Measurements from ENCODE around the gene CHCHD4. TPM values are rescaled to one million over a fixed set of nuclear protein-coding genes. Genes with fewer than 3 reads are reported as not detected.
"Not testable (repeated sequence)": the region's sequence is repeated elsewhere in the genome, so short reads cannot be mapped to it uniquely, and the experiment has no call there.

CHCHD4 gene
- total and polyA plus RNA-seq, 2 of the 13 experiments (the other 11 are each of a cell fraction or from before 2014, with no cell fraction given): 15.8 to 24.1 TPM

GRCh38 chr3:14077310-14077709 is 47.4 kb downstream of the CHCHD4 start:
- DNase-seq (ENCODE audit: low spot score): no peak
- Histone ChIP-seq H3K79me2 (ENCODE audit: insufficient read depth, low read length) (no peaks in the 10 kb centered on the region), H3K36me3 (replicated peaks in 1 of 2; ENCODE audit: control insufficient read depth in 1 of 2, insufficient read depth in 2 of 2, low read length in 2 of 2) (no peaks in the 10 kb centered on the region), H3K27me3 (ENCODE audit: control insufficient read depth in 1 of 2, insufficient read depth in 2 of 2, low read length in 2 of 2) (peaks cover 0 to 2% of the 10 kb centered on the region in 2 experiments; a peak in 1 of 5 replicates), H3K27ac (ENCODE audit: extremely low read length, insufficient read depth, low read length) (no peak overlapping the region), H3K9me3 (ENCODE audit: low read length) (peaks cover 8% of the 10 kb centered on the region), H3K4me1 (ENCODE audit: insufficient read depth, low read length) (no peaks in the 10 kb centered on the region), H3K4me2 (ENCODE audit: low read depth, low read length) (no peak overlapping the region), H3K4me3 (replicated peaks in 1 of 3; ENCODE audit: insufficient read depth in 1 of 3, low read depth in 2 of 3, low read length in 3 of 3) (no peak overlapping the region), H3K9ac (ENCODE audit: insufficient read depth, low read depth, low read length) (no peak overlapping the region), H2AFZ (ENCODE audit: low read length) (no peak overlapping the region), H4K20me1 (ENCODE audit: insufficient read depth, low read length) (no peaks in the 10 kb centered on the region)
- CTCF ChIA-PET (ENCODE audit: low intra/inter-chr PET ratio, low total read pairs): no interaction called here
- no peak for FAIRE-seq
- BruUV-seq (replicated peaks): no TSS peak
- intact Hi-C loops (cut with micrococcal nuclease; ENCODE audit: unreplicated experiment): no loop called here
- WGBS (ENCODE audit: low lambda C conversion rate): 6% methylated on average over 1 of the region's 1 CpG
- TF ChIP-seq ZSCAN31 (CRISPR knock-in tag; IDR thresholded peaks at IDR 0.05; ENCODE audit: low read depth) (no peak), DZIP1 (CRISPR knock-in tag; IDR thresholded peaks at IDR 0.05) (no peak), ZXDC (CRISPR knock-in tag; IDR thresholded peaks at IDR 0.05) (no peak), ZBTB20 (CRISPR knock-in tag; IDR thresholded peaks at IDR 0.05; ENCODE audit: borderline replicate concordance, low read depth) (no peak), KLF16 (CRISPR knock-in tag; IDR thresholded peaks at IDR 0.05) (no peak), ZNF512 (CRISPR knock-in tag; IDR thresholded peaks at IDR 0.05) (no peak)
- in situ Hi-C loops (cut with HindIII; ENCODE audit: extremely low pct_ligation_motif_present, low pct_unique_long_range_greater_than_20kb): no loop called here
- no peak for ATAC-seq
- POLR2A ChIA-PET: no interaction called here

- intact Hi-C loops (cut with micrococcal nuclease; ENCODE audit: unreplicated experiment); POLR2A ChIA-PET; H3K79me2 ChIP-seq (ENCODE audit: insufficient read depth, low read length); H3K4me2 ChIP-seq (ENCODE audit: low read depth, low read length); BruUV-seq (replicated peaks); CTCF ChIA-PET (ENCODE audit: low intra/inter-chr PET ratio, low total read pairs); H3K9ac ChIP-seq (ENCODE audit: insufficient read depth, low read depth, low read length); H4K20me1 ChIP-seq (ENCODE audit: insufficient read depth, low read length); H3K9me3 ChIP-seq (ENCODE audit: low read length); H3K27ac ChIP-seq (ENCODE audit: extremely low read length, insufficient read depth, low read length); ATAC-seq; DNase-seq (ENCODE audit: low spot score); H3K4me1 ChIP-seq (ENCODE audit: insufficient read depth, low read length); H3K36me3 ChIP-seq (replicated peaks in 1 of 2; ENCODE audit: control insufficient read depth in 1 of 2, insufficient read depth in 2 of 2, low read length in 2 of 2); in situ Hi-C loops (cut with HindIII; ENCODE audit: extremely low pct_ligation_motif_present, low pct_unique_long_range_greater_than_20kb); FAIRE-seq; H3K27me3 ChIP-seq (ENCODE audit: control insufficient read depth in 1 of 2, insufficient read depth in 2 of 2, low read length in 2 of 2); H2AFZ ChIP-seq (ENCODE audit: low read length); H3K4me3 ChIP-seq (replicated peaks in 1 of 3; ENCODE audit: insufficient read depth in 1 of 3, low read depth in 2 of 3, low read length in 3 of 3): not testable (repeated sequence)
- WGBS (ENCODE audit: low lambda C conversion rate): 23% methylated on average over 3 of the region's 3 CpGs
Observed at GRCh38 chr3:14075233-14075632, 49.4 kb downstream of the CHCHD4 start.
